ENCODE data around the gene ACACA.

Gene ACACA

GRCh38 chr17:37219876-37220606 lies 186.6 kb downstream of the ACACA start:
- DNase-seq = no peak

DNA sequence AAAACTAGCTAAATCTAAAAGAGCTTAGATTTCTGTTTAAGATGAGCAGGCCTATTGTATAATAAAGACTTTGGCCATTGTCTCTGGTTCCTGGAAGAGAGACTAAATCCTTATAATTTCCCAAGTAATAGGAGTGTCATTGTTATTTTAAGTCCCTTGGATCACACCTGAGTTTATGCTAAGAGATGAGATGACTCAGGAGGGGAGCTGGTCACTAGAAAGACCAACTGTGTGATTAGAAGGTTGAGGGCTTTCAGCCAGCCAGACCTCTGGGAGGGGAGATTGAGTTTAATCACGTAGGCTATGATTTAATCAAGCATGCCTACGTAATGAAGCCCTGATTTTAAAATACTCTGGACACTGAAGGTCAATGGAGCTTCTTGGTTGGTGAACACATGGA lies 187.8 kb downstream of the ACACA start:
- DNase-seq = no peak

DNA sequence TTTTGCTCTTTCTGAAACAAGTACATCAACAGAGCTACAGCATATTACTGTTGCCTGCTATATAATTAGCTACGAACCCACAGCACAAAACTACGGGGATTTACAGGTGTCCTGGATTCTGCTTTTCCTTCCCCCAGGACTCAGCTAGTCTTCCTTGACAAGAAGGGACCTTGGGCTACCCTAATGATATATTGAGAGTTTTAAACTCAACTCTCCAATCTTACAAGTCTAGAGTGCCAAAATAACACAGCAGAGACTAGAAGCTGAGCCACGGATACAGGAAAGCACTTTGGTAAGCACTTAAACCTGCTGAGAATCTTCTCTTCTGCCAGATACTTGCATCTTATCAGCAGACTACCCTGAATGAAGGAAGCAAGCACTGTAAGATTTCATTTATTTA lies 192.2 kb downstream of the ACACA start:
- no peak for DNase-seq

DNA sequence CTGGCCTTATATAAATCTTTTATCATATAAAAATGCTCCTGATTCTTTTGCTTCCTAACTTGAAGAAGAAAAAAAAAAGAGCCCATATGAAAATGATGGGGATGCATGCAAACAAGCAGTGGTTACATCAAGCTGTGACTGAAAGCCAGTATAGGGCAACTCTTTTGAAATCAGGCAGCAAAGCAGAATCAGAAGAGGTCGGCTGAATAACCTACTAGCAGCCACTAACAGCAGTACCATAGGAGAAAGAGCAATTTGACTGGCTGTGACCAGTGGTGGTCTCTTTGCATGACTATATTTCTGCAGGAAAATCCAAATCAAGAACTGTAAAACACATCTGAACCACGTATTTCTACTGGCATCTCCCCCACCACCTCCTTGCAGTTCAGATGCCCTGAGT lies 192.7 kb downstream of the ACACA start:
- DNase-seq = no peak

GRCh38 chr17:37212179-37212578 lies 194.5 kb downstream of the ACACA start:
- DNase-seq = no peak

DNA sequence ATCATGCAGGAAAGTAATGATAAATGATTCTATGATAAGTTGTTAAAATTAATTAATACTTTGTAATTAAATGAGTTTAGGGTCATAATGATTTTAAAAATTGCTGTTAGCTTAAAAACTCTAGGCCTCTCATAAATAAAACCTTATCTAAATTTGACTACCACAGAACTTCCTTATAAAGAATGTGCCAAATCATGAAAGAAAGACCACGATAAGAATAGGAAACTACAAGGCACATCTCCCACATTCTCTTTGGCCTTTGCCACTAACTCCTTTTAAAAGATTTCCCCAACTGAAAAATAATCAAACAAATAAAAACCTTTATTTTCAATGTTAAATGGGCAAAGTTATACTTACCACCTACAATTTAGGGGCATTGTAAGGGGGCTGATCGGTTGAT lies 195.5 kb downstream of the ACACA start:
- no peak for DNase-seq

- DNase-seq = no peak
These were observed 199.5 kb downstream of the ACACA start for GRCh38 chr17:37207103-37207502.

- no peak for DNase-seq
These were observed 200.3 kb downstream of the ACACA start for GRCh38 chr17:37206299-37206698.

GRCh38 chr17:37200497-37200896 lies 206.1 kb downstream of the ACACA start:
- DNase-seq = no peak

DNA sequence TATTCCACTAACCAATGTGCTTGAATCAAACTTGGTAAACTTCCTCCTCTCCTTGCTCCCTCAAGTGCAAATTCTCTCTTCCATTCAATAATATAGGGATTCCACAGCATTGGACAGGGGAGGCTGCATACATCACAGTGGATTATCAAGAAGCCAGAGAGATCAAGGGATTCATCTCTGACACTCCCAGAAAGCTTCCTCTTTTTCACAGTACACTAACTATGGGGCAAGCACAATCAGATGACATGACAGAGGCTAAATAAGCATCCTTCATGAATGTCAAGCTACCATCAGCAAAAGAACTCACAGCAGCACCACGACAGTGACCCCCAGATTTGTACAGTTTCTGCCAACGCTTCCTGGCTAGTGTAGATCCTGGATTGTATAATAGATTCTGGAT lies 209.3 kb downstream of the ACACA start:
- DNase-seq = no peak

DNA sequence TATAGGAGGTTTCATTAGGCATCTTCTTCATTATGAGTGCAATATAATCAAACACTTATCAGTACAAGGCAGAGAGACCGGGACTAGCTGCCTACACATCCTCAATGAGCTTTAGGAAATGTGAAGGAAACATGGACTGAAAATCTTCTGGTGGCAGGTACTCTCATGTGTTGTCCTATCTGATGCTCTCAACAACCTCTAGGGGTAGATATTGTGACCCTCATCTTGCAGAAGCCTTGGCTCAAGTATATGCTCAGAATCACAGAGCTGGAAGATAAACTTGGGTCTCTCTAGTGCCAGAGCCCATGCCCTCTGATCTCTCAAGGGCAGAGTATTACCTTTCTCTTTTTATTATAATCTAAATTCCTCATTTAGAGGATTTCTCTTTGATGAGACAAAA lies 212.4 kb downstream of the ACACA start:
- no peak for DNase-seq

DNA sequence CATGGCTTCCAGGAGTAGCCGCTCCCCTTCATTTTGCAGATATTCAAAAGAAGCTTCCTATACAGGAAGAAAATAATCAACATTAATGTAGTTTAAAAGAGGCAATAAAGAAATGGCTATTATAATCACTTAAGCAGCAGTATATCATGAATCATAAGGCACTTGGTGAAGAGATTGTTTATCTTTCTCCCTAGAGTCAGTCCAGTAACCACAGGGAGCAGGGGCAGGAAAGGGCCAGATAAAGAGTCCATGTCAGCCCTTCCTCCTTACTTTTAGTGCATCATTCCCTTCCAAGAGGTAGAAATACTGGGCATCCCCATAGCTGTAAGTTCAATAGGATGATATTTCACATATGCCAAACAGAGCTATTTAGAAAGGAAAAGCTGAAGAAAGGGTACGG lies 215.4 kb downstream of the ACACA start:
- DNase-seq = no peak

DNA sequence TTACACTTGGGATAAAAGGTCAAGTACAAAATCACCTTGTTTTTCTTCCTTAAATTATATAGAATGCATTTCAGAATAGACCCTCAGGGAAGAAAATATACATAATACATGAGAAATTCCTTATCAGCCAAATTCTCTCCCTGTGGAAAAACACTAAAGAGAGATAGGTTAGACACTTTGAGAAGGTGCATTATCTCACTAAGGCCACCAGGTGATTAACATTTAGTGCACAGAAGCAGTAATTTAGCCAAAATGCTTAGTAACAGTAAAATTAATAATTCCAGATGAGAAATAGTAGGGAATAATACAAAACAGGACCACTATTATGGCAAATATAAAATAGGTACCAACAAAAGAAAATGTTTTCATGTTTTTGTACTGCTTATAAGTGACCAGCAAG lies 216.1 kb downstream of the ACACA start:
- DNase-seq = no peak

DNA sequence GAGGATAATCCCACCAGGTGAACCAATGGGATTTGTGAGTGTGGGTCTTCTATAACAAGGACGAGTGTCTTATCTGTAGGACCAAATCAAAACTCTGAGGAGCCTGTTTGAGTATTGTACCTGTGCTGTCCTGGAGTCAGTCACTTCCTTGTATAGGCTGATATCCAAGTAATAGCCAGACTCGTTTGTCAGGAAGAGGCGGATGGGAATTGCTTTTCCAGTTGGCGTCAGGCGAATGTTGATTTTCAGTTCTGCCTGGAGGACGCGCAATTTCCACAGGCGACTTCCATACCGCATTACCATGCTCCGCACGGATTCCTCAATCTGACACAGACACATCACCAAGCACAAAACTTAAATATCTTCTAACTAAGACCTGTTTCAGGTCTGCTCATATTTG lies 218.5 kb downstream of the ACACA start:
- DNase-seq = no peak

- no peak for DNase-seq
These were observed 219.4 kb downstream of the ACACA start for GRCh38 chr17:37187262-37187661.

- no peak for DNase-seq
These were observed 223.7 kb downstream of the ACACA start for GRCh38 chr17:37182786-37183465.

- DNase-seq = no peak
These were observed 226.3 kb downstream of the ACACA start for GRCh38 chr17:37180376-37180775.

GRCh38 chr17:37179893-37180292 lies 226.7 kb downstream of the ACACA start:
- DNase-seq = no peak

GRCh38 chr17:37177254-37177870 lies 229.3 kb downstream of the ACACA start:
- no peak for DNase-seq

DNA sequence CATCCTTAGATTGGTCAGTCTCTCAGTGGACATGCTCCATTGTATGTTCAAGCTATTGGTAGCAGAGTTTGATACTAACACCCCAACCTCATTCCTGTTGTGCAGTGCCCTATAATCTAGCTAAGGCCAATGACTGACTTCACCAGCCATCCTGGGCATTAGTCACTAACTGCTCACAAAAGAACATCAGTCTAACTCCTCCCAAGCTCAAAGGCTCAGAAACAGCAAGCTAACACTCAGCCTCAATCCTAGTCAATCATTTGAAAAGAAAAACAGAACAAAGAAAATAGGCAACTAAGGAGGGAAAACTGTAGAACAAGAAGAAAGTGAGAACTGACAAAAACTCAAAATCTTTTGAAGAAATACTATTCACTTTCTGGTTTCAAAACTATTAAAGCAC lies 229.9 kb downstream of the ACACA start:
- DNase-seq = no peak

DNA sequence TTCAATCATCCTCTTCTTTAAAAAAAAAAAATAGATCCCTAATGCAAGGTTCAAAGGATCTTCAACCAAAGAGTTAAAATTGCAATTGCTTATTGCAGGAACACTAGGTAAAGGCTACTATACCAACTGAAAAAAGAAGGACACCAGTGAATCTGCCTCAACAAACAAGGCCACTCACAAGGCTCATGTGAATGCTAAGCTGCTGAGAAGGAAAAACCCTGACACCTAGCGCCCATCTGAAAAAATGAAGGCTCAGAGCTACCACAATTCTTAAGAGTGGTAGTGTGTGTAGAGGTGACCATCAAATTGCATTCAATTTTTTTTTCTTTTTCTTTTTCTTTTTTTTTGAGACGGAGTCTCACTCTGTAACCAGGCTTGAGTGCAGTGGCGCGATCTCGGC lies 232.4 kb downstream of the ACACA start:
- peak; percentile 25 for DNase-seq

DNA sequence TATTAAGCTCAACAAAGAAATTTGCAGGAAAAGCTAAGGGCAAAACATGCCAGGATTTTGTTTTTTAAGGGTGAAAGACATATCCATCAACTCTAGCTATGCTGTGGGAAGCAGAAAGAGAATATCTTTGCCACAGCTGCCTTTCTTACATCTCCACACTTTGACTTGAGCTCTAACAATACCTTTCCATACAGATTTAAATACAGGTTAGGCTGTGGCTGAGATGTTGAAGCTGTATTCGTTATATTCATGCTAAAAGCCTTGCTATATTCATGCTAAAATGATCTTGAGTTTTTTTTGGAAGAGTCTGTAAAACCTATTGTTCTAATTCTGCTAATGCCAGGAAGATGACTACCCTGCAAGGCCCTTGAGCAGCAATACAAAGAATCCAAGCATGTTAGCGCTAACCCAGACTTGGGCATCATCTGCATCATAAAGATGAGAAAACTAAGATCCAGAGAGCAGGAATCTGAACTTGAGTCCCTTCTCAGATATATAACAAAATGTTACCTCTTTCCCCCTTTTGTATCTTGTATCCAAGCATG lies 235.7 kb downstream of the ACACA start:
- DNase-seq = no peak

DNA sequence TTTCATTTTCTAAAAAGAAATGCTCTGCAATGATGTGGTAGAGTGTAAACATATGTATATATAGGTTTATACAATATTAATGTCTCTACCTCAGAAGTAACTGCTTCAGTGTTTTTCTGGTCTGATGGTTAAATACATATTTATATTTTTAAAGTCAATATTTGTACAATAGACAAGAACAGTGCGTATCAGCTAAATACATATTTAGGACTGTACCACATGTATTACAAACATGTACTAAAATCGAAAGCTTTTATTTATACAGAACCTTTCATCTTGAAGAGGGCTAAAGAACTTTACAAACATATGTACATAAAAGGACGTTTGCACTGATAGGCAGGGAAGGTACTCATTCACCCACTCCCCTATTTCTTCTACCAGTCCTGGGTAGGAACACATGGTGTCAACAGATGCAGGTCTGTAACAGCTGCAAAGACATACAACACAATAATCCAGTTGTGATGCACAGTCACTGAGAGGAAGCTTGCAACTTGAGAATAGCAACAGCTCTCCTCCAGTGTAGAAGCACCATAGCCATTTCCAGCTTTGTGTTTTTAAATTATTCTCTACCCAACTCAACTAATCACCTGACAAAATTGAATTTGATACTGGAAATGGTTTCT lies 237.8 kb downstream of the ACACA start:
- no peak for DNase-seq

GRCh38 chr17:37167756-37168155 lies 238.9 kb downstream of the ACACA start:
- DNase-seq = no peak
